CD4-positive, alpha-beta T cell (primary cell): ENCODE measurements around the gene RCOR3. TPM values are rescaled to one million over a fixed set of nuclear protein-coding genes. Genes with fewer than 3 reads are reported as not detected.
"Not testable (repeated sequence)": the region's sequence is repeated elsewhere in the genome, so short reads cannot be mapped to it uniquely, and the experiment has no call there.

Experiments
- ATAC-seq: fragments of 200-7000 bp; cut with Tn5 transposase; one replicate; pipeline ENCODE4 v1.10.0; 2022; ENCODE audit warnings: mild to moderate bottlenecking; ENCODE audit not compliant: poor library complexity
- CTCF ChIA-PET: fragments of 350-600 bp; sonication (Branson Sonifier 250); formaldehyde crosslinking; loops from one replicate; lab custom pipeline; 2021; ENCODE audit warnings: antibody characterized with exemption, inconsistent platforms; lab: Charles Lee
- POLR2A ChIA-PET: fragments of 350-600 bp; sonication (Branson Sonifier 250); formaldehyde crosslinking; loops from one replicate; lab custom pipeline; 2021; ENCODE audit warnings: antibody characterized with exemption, inconsistent platforms; lab: Charles Lee
- DNase-seq, 14 experiments: peaks; one replicate each; pipeline ENCODE4 v3.0.0-alpha.2; 2013 to 2020; ENCODE audit warnings: mixed read lengths in 2 of 14
- H3K27ac ChIP-seq, 2 donors: one replicate each; pipeline versions ENCODE4 v1.5.1 to v1.7.0; 2013; ENCODE audit warnings: low read length in 2 of 2, low read depth in 1 of 2, mild to moderate bottlenecking in 1 of 2
- H3K27me3 ChIP-seq, 2 experiments: 1 replicate in 1 of 2; 2 replicates in 1 of 2; pipeline versions ENCODE4 v1.6.1 to v1.7.0; 2013; ENCODE audit warnings: low read length in 2 of 2, control low read depth in 1 of 2, mild to moderate bottlenecking in 1 of 2, moderate library complexity in 1 of 2; ENCODE audit not compliant: insufficient read depth in 2 of 2, control insufficient read depth in 1 of 2
- H3K36me3 ChIP-seq: one replicate; pipeline ENCODE4 v1.6.1; 2013; ENCODE audit warnings: low read length, control low read depth; ENCODE audit not compliant: insufficient read depth
- H3K4me1 ChIP-seq: one replicate; pipeline ENCODE4 v1.6.1; 2013; ENCODE audit warnings: low read length, control low read depth; ENCODE audit not compliant: insufficient read depth
- H3K4me3 ChIP-seq: one replicate; pipeline ENCODE4 v1.5.1; 2013; ENCODE audit warnings: mild to moderate bottlenecking, low read length, moderate library complexity
- H3K9me3 ChIP-seq, 2 experiments: 1 replicate in 1 of 2; 2 replicates in 1 of 2; pipeline versions ENCODE4 v1.6.1 to v1.7.0; 2013; ENCODE audit warnings: low read length in 2 of 2, mild to moderate bottlenecking in 2 of 2, control low read depth in 1 of 2, moderate library complexity in 1 of 2; ENCODE audit not compliant: control insufficient read depth in 1 of 2, insufficient read depth in 1 of 2
- H3K27ac Mint-ChIP-seq: one replicate; pipeline ENCODE4 v1.8.0; 2020; ENCODE audit warnings: mixed read lengths
- H3K27me3 Mint-ChIP-seq: one replicate; pipeline ENCODE4 v1.8.0; 2021; ENCODE audit warnings: mixed read lengths
- H3K36me3 Mint-ChIP-seq: one replicate; pipeline ENCODE4 v1.8.0; 2021; ENCODE audit warnings: low read depth, mixed read lengths
- H3K4me1 Mint-ChIP-seq: one replicate; pipeline ENCODE4 v1.8.0; 2021; ENCODE audit warnings: low read depth, mixed read lengths
- H3K4me3 Mint-ChIP-seq: one replicate; pipeline ENCODE4 v1.8.0; 2020; ENCODE audit warnings: mild to moderate bottlenecking, mixed read lengths
- H3K9me3 Mint-ChIP-seq: one replicate; pipeline ENCODE4 v1.8.0; 2020; ENCODE audit warnings: mixed read lengths
- intact Hi-C, 2 experiments: fragments of 100-400 bp; cut with DNase I in 1 of 2; cut with micrococcal nuclease in 1 of 2; formaldehyde crosslinking; loops; one replicate each; pipeline versions ENCODE4 v1.15.1 to v1.9.0; 2023 to 2025; cut with DNase I, micrococcal nuclease
- total RNA-seq, 174 experiments: library from RNA in 2 of 174; stranded (reverse) in 2 of 174; gene quantifications; one replicate each; pipeline ENCODE4 v1.2.3 and lab custom pipeline; 2021 to 2026
- TF ChIP-seq, protein P1 (sequence below): fragments of 200-600 bp; IDR thresholded peaks from one replicate; pipeline ENCODE4 v1.8.0; 2022; ENCODE audit warnings: antibody characterized with exemption, mild to moderate bottlenecking

RCOR3 gene
- total RNA-seq, 2 experiments from 2014 or later, result 55.7 to 60.5 TPM

- H3K4me1 ChIP-seq, result peaks cover 3% of the 10 kb centered on the region
- ChIA-PET POLR2A (interaction anchor here (0.8 kb wide), 1 partner anchor 10 kb away, joined by 3 read pairs; no protein-coding TSS in a partner anchor), CTCF (interaction anchor here (1.0 to 1.6 kb wide), 2 partner anchors 12 to 114 kb away, joined by 3 read pairs; partner anchors contain the start of gene KCNH1)
- peaks cover 8% of the 10 kb centered on the region for H3K27me3 Mint-ChIP-seq
- DNase-seq (no peak), ATAC-seq (no peak)
- H3K9me3 ChIP-seq, result no peaks in the 10 kb centered on the region
- H3K4me3 Mint-ChIP-seq, result no peak overlapping the region
- peaks cover 7% of the 10 kb centered on the region for H3K4me1 Mint-ChIP-seq
- TF ChIP-seq, protein P1, sequence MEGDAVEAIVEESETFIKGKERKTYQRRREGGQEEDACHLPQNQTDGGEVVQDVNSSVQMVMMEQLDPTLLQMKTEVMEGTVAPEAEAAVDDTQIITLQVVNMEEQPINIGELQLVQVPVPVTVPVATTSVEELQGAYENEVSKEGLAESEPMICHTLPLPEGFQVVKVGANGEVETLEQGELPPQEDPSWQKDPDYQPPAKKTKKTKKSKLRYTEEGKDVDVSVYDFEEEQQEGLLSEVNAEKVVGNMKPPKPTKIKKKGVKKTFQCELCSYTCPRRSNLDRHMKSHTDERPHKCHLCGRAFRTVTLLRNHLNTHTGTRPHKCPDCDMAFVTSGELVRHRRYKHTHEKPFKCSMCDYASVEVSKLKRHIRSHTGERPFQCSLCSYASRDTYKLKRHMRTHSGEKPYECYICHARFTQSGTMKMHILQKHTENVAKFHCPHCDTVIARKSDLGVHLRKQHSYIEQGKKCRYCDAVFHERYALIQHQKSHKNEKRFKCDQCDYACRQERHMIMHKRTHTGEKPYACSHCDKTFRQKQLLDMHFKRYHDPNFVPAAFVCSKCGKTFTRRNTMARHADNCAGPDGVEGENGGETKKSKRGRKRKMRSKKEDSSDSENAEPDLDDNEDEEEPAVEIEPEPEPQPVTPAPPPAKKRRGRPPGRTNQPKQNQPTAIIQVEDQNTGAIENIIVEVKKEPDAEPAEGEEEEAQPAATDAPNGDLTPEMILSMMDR, result no peak
- no peaks in the 10 kb centered on the region for H3K27me3 ChIP-seq
- no peak overlapping the region for H3K4me3 ChIP-seq
- H3K36me3 ChIP-seq, result no peaks in the 10 kb centered on the region
- no peaks in the 10 kb centered on the region for H3K36me3 Mint-ChIP-seq
- no peak overlapping the region for H3K27ac Mint-ChIP-seq
- no peak overlapping the region for H3K27ac ChIP-seq
- no peaks in the 10 kb centered on the region for H3K9me3 Mint-ChIP-seq
- intact Hi-C loops, result no loop called here
Observed at GRCh38 chr1:211247921-211248320, 11.2 kb upstream of the RCOR3 start.

DNA sequence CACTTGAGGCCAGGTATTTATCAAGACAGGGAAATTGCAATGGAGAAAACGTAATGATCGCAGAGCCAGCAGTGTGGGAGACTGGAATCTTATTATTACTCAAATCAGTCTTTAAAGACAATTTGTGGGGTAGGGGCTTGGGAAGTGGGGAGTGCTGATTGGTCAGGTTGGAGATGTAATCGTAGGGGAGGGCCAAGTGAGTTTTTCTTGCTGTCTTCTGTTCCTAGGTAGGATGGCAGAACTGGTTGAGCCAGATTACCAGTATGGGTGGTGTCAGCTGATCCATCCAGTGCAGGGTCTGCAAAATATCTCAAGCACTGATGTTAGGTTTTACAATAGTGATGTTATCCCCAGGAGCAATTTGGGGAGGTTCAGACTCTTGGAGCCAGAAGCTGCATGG lies 9.6 kb upstream of the RCOR3 start:
- H3K27me3 ChIP-seq, POLR2A ChIA-PET, H3K9me3 Mint-ChIP-seq, H3K27ac Mint-ChIP-seq, H3K4me3 ChIP-seq, H3K27ac ChIP-seq, ATAC-seq, H3K4me3 Mint-ChIP-seq, H3K4me1 Mint-ChIP-seq, DNase-seq, H3K36me3 ChIP-seq, H3K9me3 ChIP-seq, H3K36me3 Mint-ChIP-seq, H3K27me3 Mint-ChIP-seq, H3K4me1 ChIP-seq: not testable (repeated sequence)
- CTCF ChIA-PET, result interaction anchor here (0.5 to 0.7 kb wide), 3 partner anchors 50 to 1082 kb away, joined by 3 to 5 read pairs (median 3); no protein-coding TSS in a partner anchor
- intact Hi-C loops, result loop anchor here (10.0 kb wide), 2 partner anchors 325 to 805 kb away; partner anchors contain the start of gene SLC30A1 (in 1 of the 2)

DNA sequence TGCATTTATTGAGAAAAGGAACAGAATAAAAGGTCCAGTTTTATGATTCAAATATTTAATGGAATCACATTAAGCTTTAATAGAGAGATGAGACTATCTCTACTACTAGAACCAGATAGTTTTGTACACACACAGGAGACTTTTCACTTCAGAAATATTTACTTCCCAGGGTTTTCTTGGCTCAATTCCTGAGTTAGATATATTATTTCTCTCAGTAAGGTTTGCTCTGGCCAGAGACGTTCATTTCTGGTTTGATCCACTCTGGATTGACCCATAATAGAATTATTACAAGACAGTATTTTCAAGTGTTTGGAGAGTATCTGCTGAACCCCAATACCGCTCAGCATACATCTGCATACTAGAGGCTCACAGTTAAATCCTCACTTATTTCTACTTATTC lies 1.3 kb upstream of the RCOR3 start:
- Mint-ChIP-seq H3K4me1 (peaks cover 24% of the 10 kb centered on the region), H3K4me3 (peak overlapping the region; percentile 94), H3K9me3 (no peaks in the 10 kb centered on the region), H3K27me3 (no peaks in the 10 kb centered on the region), H3K36me3 (peaks cover 25% of the 10 kb centered on the region), H3K27ac (peak overlapping the region; percentile 94)
- CTCF ChIA-PET, result interaction anchor here (0.9 to 2.5 kb wide), 4 partner anchors 19 to 123 kb away, joined by 3 to 13 read pairs (median 6); partner anchors contain the start of gene KCNH1
- Histone ChIP-seq H3K36me3 (peaks cover 5% of the 10 kb centered on the region), H3K4me1 (peaks cover 16% of the 10 kb centered on the region), H3K9me3 (no peaks in the 10 kb centered on the region), H3K27me3 (no peaks in the 10 kb centered on the region), H3K27ac (no peak overlapping the region), H3K4me3 (peak overlapping the region; percentile 89)
- no peak for ATAC-seq
- intact Hi-C loops, result loop anchor here (2.0 to 10.0 kb wide), 5 partner anchors 123 to 813 kb away; partner anchors contain the start of genes KCNH1 (in 2 of the 2) and SLC30A1 (in 1 of the 2)
- POLR2A ChIA-PET, result interaction anchor here (0.6 to 2.5 kb wide), 17 partner anchors 10 to 1472 kb away, joined by 3 to 25 read pairs (median 3); partner anchors contain the start of genes HHAT, KCNH1, SLC30A1 and TRAF5
- TF ChIP-seq, protein P1, result no peak
- no peak for DNase-seq
